Suppressor macrophage treated with lipopolysaccharide for 1 hour (primary cell): ENCODE measurements around the gene PHF11.
"Not testable (repeated sequence)": the region's sequence is repeated elsewhere in the genome, so short reads cannot be mapped to it uniquely, and the experiment has no call there.

Source experiments
- DNase-seq, 3 donors: peaks; one replicate each; pipeline ENCODE4 v3.0.0-alpha.2; 2020 to 2022

The PHF11 gene

GRCh38 chr13:49550942-49551644 lies 55.3 kb downstream of the PHF11 start:
- DNase-seq: peak; percentile 32 to 47 (median 39)

DNA sequence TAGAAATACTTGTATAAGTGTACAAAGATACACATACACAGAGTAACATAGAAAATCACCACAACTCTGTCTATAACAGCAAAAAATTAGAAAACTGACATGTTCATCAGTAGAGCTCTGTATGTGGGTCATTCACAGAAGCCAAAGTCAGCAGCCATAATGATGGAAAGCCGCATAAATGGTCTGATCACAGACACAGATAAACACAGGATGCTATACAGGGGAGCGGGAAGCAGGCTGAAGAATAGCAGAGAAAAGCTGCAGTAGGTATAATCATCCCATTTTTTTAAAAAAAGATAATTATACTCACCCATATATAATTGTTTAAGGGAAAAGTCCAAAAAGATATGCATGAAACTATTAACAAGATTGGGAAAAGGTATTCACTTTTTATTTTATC lies 58.1 kb downstream of the PHF11 start:
- DNase-seq: no peak

GRCh38 chr13:49554387-49554786 lies 58.6 kb downstream of the PHF11 start:
- no peak for DNase-seq

DNA sequence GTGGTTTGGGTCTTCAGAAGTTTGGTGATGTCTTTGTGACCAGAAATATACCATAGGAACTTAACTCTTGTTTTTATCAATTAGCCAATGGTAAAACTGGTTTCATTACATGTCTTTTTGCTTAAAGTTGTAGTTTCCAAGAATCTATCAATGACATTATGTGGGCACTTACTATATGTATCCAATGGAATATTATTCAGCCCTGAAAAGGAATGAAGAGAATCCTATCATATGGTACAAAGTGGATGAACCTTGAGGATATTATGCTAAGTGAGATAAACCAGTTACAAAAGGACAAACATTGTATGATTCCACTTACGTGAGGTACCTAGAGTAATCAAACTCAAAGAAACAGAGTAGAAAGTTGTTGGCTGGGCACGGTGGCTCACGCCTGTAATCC lies 63.3 kb downstream of the PHF11 start:
- DNase-seq: no peak

DNA sequence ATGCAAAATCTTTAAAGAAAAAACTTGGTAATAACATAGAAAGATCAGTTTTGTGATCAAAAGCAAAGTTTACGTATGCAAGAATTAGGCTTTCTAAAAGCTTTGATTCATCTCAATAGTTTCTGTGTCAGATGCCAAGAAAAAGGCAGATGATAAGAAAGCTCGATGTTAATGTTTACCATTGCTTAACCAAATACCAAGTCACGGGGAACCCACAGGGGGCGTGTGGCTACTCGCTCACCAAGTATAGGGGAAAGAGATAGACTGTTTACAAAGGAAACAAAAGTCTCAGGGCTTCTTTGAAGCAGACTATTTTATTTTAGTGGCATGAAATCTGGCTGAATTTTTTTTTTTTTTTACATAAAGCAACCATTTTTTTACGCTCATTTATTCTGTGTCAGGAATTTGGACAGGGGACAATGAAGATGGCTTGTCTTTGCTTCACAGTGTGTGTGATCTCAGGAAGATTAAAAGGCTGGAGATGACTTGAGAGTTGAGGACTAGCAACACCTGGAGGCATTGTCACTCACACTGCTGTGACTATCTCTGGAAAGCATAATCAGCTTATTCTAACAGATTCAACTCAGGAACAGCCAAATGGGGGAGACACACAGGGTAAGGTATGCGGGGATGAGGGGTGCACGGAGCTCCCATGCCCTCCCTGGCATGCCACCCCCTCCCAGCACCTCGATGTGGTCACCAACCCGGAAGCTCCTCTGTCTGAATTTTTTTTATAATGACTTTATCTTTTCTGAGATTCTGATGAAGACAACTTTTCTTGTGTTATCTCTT lies 64.7 kb downstream of the PHF11 start:
- DNase-seq: peak in 2 of 3 donors; percentile 12 to 34

DNA sequence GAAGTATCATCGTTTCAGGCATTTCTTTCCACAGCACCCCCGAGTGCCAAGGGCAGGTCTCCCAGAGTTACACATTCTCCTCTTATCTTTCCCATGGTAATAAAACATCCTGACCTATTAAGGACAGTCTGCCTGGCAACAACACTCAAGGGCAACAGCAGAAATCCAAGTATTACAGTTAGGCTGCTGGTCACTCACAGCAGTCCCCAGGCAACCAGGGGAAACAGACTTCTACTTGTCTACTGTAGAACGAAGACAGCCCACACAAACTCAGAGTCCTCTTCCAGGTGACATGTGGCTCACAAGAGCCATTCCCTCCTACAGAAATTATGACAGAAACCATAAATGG lies 65.3 kb downstream of the PHF11 start:
- no peak for DNase-seq

- DNase-seq: peak; percentile 22 to 55 (median 30)
These were observed 67.8 kb downstream of the PHF11 start for GRCh38 chr13:49563516-49563915.

- DNase-seq: not testable (repeated sequence)
These were observed 69.7 kb downstream of the PHF11 start for GRCh38 chr13:49565461-49565860.

GRCh38 chr13:49566461-49566860 lies 70.7 kb downstream of the PHF11 start:
- no peak for DNase-seq

- no peak for DNase-seq
These were observed 71.7 kb downstream of the PHF11 start for GRCh38 chr13:49567491-49567890.

DNA sequence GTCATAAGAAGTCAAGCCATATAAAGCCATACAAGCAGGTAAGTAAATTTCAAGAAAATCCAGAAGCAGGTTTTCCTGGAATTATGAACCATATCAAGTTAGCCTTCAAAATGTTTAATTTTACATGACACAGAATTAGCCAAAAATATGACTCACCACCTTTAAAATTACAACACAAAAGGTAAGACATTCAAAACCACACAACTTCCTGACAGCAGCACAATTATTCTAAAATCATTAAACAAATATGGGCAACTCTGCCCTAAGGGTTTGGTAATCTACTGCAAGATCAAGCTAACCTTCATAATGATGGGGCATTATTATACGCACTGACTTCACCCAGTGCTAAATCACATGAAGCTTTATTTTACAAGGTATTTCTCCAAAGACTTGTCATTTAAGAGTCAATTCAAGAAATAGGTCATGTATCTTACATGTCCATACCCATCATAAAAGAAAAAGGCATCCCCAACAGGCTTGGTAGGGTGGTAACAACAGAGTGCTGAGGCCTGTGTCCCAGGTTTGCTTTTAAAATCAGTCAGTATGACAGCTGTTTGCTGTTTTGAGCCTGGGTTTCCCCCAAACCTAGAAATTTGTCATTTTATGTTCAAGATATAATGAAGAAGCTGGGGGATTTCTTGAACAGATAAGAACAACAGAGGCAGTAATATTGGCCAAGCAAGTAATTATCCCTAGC lies 74.4 kb downstream of the PHF11 start:
- peak in 1 of 3 donors; percentile 4 for DNase-seq

DNA sequence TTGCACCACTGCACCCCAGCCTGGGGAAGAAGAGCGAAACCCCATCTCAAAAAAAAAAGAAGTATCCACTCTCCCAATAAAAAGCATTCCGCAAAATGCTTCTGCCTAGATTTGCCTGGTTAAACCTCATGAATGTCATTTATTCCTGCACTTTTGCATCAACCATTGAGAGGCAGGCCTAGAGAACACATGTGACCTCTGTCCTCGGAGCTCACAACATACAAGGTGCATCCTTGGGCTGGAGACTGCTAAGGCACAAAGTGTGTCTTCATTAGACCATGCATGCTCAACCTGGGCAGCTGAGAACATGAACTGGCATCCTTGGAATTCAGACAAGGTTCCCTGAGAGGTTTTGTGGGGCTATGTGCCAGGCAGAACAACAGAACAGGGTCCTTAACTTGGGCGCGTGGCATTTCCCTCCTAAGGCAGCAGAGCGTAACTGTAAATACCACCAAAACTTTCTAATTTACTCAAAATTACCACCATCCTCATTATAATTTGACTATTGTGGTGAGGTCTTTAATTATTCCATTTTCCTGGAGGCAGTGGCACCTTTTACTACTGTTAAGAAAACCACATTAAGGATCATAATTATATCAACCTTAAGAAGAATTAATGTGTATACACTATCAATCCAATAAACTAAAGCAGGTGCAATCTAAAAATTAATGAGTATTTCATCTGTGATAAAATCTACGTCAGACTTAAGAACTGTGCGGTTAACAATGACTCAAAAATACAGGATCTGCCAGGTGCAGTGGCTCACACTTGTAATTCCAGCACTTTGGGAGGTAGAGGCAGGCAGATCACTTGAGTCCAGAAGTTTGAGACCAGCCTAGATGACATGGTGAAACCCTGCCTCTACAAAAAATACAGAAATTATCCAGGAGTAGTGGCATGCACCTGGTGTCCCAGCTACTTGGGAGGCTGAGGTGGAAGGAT lies 75.8 kb downstream of the PHF11 start:
- DNase-seq: no peak
